Neural crest cell (in vitro differentiated cells): Measurements from ENCODE around the gene MYL7. TPM values are rescaled to one million over a fixed set of nuclear protein-coding genes. Genes with fewer than 3 reads are reported as not detected.

ENCODE experiments used
- DNase-seq: peaks from one replicate; pipeline ENCODE4 v3.0.0; 2021; ENCODE audit warnings: low read depth, mixed read lengths, low spot score
- H3K27ac Mint-ChIP-seq: one replicate; pipeline ENCODE4 v1.8.0; 2021; ENCODE audit warnings: mild to moderate bottlenecking, mixed read lengths; ENCODE audit not compliant: unreplicated experiment
- H3K27me3 Mint-ChIP-seq: 2 replicates; pipeline ENCODE4 v1.8.0; 2021; ENCODE audit warnings: low read depth, mild to moderate bottlenecking, mixed read lengths
- H3K36me3 Mint-ChIP-seq: 2 replicates; pipeline ENCODE4 v1.8.0; 2021; ENCODE audit warnings: low read depth, mild to moderate bottlenecking, mixed read lengths
- H3K4me1 Mint-ChIP-seq: 2 replicates; pipeline ENCODE4 v1.8.0; 2021; ENCODE audit warnings: mixed read lengths
- H3K4me3 Mint-ChIP-seq: one replicate; pipeline ENCODE4 v1.8.0; 2021; ENCODE audit warnings: mild to moderate bottlenecking, mixed read lengths
- H3K9me3 Mint-ChIP-seq: 2 replicates; pipeline ENCODE4 v1.8.0; 2021; ENCODE audit warnings: mixed read lengths
- CTCF ChIP-seq: fragments of 200-600 bp; sonication (generic); conservative IDR thresholded peaks from 2 replicates; pipeline ENCODE4 v1.5.0; 2021; ENCODE audit warnings: antibody characterized with exemption, mild to moderate bottlenecking
- total RNA-seq: library from RNA; stranded (reverse); gene quantifications from 2 replicates; pipeline ENCODE4 v1.2.1, GENCODE V29; 2021

MYL7 gene
- total RNA-seq, 1 donor from 2014 or later, result not detected

DNA sequence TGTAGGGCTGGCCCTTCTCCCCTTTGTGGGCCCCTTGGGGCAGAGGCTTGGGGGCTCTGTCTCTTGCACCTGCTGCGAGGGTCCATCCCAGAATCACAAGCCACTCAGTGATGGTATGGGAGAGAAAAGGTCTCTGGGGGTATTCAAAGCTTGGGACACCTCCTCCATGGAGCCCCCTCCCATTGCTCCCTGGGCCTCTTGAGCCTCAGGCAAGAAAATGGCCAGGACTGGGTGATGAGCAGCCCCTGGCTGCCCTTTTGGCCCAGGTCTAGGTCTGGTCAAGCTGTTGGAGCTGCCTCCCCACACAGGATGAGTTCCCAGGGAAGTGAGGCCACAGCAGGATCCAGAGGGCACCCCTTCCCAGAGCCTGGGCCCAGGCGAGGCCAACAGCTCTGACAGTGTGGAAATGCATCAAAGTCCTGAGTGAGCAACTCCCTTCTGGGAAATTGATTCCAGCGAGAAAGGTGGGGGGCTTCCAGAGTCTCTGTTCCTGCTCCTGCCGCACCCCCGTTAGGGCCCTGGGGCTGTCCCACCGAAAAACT lies 3.4 kb upstream of the MYL7 start:
- Mint-ChIP-seq H3K36me3 (no peaks in the 10 kb centered on the region), H3K9me3 (no peaks in the 10 kb centered on the region), H3K27ac (no peak overlapping the region), H3K4me1 (peaks cover 3% of the 10 kb centered on the region), H3K27me3 (peaks cover 34% of the 10 kb centered on the region), H3K4me3 (no peak overlapping the region)
- no peak for TF ChIP-seq CTCF
- DNase-seq, result no peak

GRCh38 chr7:44143646-44144250 lies 2.6 kb upstream of the MYL7 start:
- Mint-ChIP-seq H3K36me3 (no peaks in the 10 kb centered on the region), H3K27me3 (peaks cover 34% of the 10 kb centered on the region)

DNA sequence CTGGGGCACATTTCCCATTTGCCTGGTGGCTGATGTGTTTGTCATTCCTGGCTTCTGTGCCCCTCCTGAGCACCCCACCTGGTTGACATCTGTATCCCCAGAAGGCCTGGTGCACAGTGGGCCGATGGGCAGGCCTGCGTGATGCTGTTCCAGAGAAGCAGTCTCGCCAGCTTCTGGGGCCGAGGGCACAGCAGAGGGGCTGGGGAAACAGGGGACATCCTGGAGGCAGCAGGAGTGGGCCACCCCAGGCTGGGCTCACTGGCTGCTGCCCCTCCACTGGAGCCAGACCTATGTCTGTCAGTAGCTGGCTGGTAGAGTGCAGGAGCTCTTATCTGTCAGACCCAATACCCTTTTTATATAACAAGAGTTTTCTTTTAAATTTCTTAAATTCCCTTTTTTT lies 896 bp upstream of the MYL7 start:
- Mint-ChIP-seq H3K36me3 (no peaks in the 10 kb centered on the region), H3K4me3 (no peak overlapping the region), H3K27me3 (peaks cover 32% of the 10 kb centered on the region), H3K9me3 (no peaks in the 10 kb centered on the region), H3K4me1 (peaks cover under 1% of the 10 kb centered on the region), H3K27ac (no peak overlapping the region)
- DNase-seq, result no peak
- no peak for TF ChIP-seq CTCF

More at GRCh38 chr7:44143646-44144250, 2.6 kb upstream of the MYL7 start:
- no peak overlapping the region for H3K4me3 Mint-ChIP-seq
- peaks cover 3% of the 10 kb centered on the region for H3K4me1 Mint-ChIP-seq
- no peak for TF ChIP-seq CTCF
- no peak overlapping the region for H3K27ac Mint-ChIP-seq
- no peaks in the 10 kb centered on the region for H3K9me3 Mint-ChIP-seq
- DNase-seq, result no peak

DNA sequence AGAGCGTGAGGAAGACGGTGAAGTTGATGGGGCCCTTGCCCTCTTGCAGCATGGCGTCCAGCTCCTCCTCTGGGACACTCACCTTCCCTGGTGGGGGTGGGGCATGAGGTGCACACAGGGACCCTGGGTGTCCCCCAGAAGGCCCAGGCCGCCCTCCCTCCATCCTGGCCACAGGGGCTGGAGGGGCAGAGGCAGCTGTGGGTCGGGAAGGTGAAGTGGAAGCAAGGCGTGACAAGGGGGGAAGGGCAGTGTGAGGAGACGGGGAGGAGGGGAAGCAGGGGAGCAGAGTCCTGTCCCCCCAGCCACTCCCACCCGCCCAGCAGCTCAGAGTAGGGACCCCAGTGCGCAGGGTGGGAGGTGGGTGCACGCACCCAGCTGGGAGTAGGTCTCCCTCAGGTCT lies 791 bp downstream of the MYL7 start:
- no peaks in the 10 kb centered on the region for H3K4me1 Mint-ChIP-seq
- H3K27me3 Mint-ChIP-seq, result peaks cover 20% of the 10 kb centered on the region
- no peak for TF ChIP-seq CTCF
- no peaks in the 10 kb centered on the region for H3K36me3 Mint-ChIP-seq
- H3K4me3 Mint-ChIP-seq, result no peak overlapping the region
- no peak for DNase-seq
- H3K9me3 Mint-ChIP-seq, result no peaks in the 10 kb centered on the region
- H3K27ac Mint-ChIP-seq, result no peak overlapping the region

GRCh38 chr7:44139311-44140010 lies 1.7 kb downstream of the MYL7 start:
- no peak for TF ChIP-seq CTCF
- Mint-ChIP-seq H3K4me3 (no peak overlapping the region), H3K36me3 (no peaks in the 10 kb centered on the region), H3K27ac (no peak overlapping the region), H3K9me3 (no peaks in the 10 kb centered on the region), H3K27me3 (peaks cover 12% of the 10 kb centered on the region), H3K4me1 (no peaks in the 10 kb centered on the region)
- no peak for DNase-seq
